Measurements from ENCODE around the gene PSMB11. TPM values are rescaled to one million over a fixed set of nuclear protein-coding genes. Genes with fewer than 3 reads are reported as not detected.

Gene PSMB11
- total and polyA plus RNA-seq, 12 donors: not detected

DNA sequence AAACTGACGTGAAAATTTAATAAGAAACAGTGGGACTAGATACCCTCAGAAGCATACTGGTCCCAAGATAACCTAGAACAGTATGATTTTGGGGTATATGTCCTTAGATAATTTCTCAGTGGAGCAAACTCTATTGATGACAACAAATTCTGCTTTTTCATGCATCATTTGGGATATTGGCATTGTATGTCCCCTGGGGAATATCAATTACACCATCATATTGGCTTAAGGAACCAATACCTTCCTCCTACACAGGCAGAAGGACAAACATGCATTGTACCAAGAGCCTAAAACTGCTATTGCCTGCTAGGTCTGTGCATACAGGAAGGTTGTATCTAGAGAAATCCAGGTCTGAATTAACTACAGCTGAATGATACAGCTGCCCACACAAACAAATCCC, 32.9 kb downstream of the PSMB11 start:
- intact Hi-C loops (cut with DNase I): no loop called here

GRCh38 chr14:23076785-23077408, 34.9 kb downstream of the PSMB11 start:
- TF ChIP-seq, protein P1, sequence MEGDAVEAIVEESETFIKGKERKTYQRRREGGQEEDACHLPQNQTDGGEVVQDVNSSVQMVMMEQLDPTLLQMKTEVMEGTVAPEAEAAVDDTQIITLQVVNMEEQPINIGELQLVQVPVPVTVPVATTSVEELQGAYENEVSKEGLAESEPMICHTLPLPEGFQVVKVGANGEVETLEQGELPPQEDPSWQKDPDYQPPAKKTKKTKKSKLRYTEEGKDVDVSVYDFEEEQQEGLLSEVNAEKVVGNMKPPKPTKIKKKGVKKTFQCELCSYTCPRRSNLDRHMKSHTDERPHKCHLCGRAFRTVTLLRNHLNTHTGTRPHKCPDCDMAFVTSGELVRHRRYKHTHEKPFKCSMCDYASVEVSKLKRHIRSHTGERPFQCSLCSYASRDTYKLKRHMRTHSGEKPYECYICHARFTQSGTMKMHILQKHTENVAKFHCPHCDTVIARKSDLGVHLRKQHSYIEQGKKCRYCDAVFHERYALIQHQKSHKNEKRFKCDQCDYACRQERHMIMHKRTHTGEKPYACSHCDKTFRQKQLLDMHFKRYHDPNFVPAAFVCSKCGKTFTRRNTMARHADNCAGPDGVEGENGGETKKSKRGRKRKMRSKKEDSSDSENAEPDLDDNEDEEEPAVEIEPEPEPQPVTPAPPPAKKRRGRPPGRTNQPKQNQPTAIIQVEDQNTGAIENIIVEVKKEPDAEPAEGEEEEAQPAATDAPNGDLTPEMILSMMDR (IDR thresholded peaks at IDR 0.05): peak; percentile 33 to 74 (median 68)

More for the DNA sequence above, 32.9 kb downstream of the PSMB11 start:
- 96 to 97% methylated on average over 1 of the region's 1 CpG for WGBS, 2 donors
- H3K4me3 ChIP-seq: no peak overlapping the region
- TF ChIP-seq, protein P1 (IDR thresholded peaks at IDR 0.05): no peak
- peaks cover 0 to 81% (median 64%) of the 10 kb centered on the region in 9 donors for H3K36me3 ChIP-seq
- ATAC-seq: no peak
- no peak for DNase-seq
- no peaks in the 10 kb centered on the region for H3K27me3 ChIP-seq
- peaks cover 13 to 58% (median 41%) of the 10 kb centered on the region in 9 donors for H3K4me1 ChIP-seq
- no peaks in the 10 kb centered on the region for H3K9me3 ChIP-seq
- H3K27ac ChIP-seq: no peak overlapping the region

DNA sequence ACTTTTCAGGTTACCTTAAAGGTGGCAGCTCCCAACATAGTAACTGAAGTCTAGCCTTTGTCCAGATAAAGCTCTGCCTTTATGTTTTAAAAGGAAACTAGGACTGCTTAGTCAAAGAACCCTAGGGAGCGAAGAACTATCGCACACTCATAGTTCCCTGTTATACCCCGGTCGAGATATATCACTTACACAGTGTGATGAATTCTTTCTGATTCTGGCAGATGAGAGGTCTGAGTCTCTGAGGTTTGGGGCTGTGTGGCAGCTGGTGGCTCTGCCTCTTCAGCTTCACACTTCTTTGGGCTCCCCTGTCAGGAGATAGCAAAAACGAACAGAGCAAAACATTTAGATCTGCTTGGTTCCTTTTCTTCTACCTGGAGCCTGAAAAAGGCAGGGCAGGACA, 36.0 kb downstream of the PSMB11 start:
- H3K4me3 ChIP-seq: no peak overlapping the region
- H3K9me3 ChIP-seq: no peaks in the 10 kb centered on the region
- intact Hi-C loops (cut with DNase I): no loop called here
- peak overlapping the region in 4 of 10 donors; percentile 33 to 82 (median 50) for H3K27ac ChIP-seq
- DNase-seq: no peak
- WGBS, 2 donors: 77 to 80% methylated on average over 5 of the region's 5 CpGs
- no peak for ATAC-seq
- peaks cover 0 to 100% (median 86%) of the 10 kb centered on the region in 9 donors for H3K36me3 ChIP-seq
- peaks cover 0 to 42% (median 15%) of the 10 kb centered on the region in 9 donors for H3K4me1 ChIP-seq
- TF ChIP-seq, protein P1 (IDR thresholded peaks at IDR 0.05): no peak
- no peaks in the 10 kb centered on the region for H3K27me3 ChIP-seq

More at GRCh38 chr14:23076785-23077408, 34.9 kb downstream of the PSMB11 start:
- DNase-seq: no peak
- Histone ChIP-seq H3K36me3 (peaks cover 0 to 100% (median 84%) of the 10 kb centered on the region in 9 donors), H3K4me3 (no peak overlapping the region), H3K4me1 (peaks cover 7 to 50% (median 26%) of the 10 kb centered on the region in 9 donors), H3K27me3 (no peaks in the 10 kb centered on the region), H3K9me3 (no peaks in the 10 kb centered on the region), H3K27ac (peak overlapping the region in 2 of 10 donors; percentile 1 to 82)
- intact Hi-C loops (cut with DNase I): no loop called here
- 61 to 66% methylated on average over 5 of the region's 5 CpGs for WGBS, 2 donors
- peak in 2 of 8 donors; percentile 40 to 41 for ATAC-seq

GRCh38 chr14:23078692-23079116, 36.7 kb downstream of the PSMB11 start:
- TF ChIP-seq, protein P1 (IDR thresholded peaks at IDR 0.05): peak in 1 of 9 donors; percentile 12
- Histone ChIP-seq H3K36me3 (peaks cover 0 to 100% (median 87%) of the 10 kb centered on the region in 9 donors), H3K27ac (peak overlapping the region in 3 of 10 donors; percentile 42 to 82 (median 59)), H3K4me3 (no peak overlapping the region), H3K27me3 (no peaks in the 10 kb centered on the region), H3K9me3 (no peaks in the 10 kb centered on the region), H3K4me1 (peaks cover 0 to 42% (median 14%) of the 10 kb centered on the region in 9 donors)
- 32 to 33% methylated on average over 2 of the region's 2 CpGs for WGBS, 2 donors
- peak in 7 of 8 donors; percentile 65 to 96 (median 77) for ATAC-seq
- no peak for DNase-seq
- intact Hi-C loops (cut with DNase I): no loop called here
